ENCODE results near the gene WDR74. TPM values are rescaled to one million over a fixed set of nuclear protein-coding genes. Genes with fewer than 3 reads are reported as not detected.

Gene WDR74
- total RNA-seq, 2 donors from 2014 or later = 15.8 to 40.0 TPM

- intact Hi-C loops (cut with DNase I) = no loop called here
- ATAC-seq (peak; percentile 99), DNase-seq (peak; percentile 97 to 99 (median 98))
- Histone ChIP-seq H3K27ac (peak overlapping the region; percentile 84 to 91 (median 88)), H3K9me3 (no peaks in the 10 kb centered on the region), H3K4me1 (peaks cover 55% of the 10 kb centered on the region), H3K27me3 (no peaks in the 10 kb centered on the region), H3K4me3 (peak overlapping the region; percentile 50 to 68), H3K36me3 (replicated peaks in 1 of 2; ENCODE audit: insufficient read depth in 1 of 2, low read depth in 2 of 2) (peaks cover 5 to 14% of the 10 kb centered on the region in 2 donors)
- TF ChIP-seq CTCF (IDR thresholded peaks at IDR 0.05) (peak in 1 of 7 experiments; percentile 26), POLR2A (IDR thresholded peaks at IDR 0.05) (peak; percentile 89 to 100 (median 99))
- 0 to 1% methylated on average over 34 to 54 of the region's 54 CpGs for WGBS, 2 donors
Observed at GRCh38 chr11:62855571-62856332, 16.4 kb upstream of the WDR74 start.

DNA sequence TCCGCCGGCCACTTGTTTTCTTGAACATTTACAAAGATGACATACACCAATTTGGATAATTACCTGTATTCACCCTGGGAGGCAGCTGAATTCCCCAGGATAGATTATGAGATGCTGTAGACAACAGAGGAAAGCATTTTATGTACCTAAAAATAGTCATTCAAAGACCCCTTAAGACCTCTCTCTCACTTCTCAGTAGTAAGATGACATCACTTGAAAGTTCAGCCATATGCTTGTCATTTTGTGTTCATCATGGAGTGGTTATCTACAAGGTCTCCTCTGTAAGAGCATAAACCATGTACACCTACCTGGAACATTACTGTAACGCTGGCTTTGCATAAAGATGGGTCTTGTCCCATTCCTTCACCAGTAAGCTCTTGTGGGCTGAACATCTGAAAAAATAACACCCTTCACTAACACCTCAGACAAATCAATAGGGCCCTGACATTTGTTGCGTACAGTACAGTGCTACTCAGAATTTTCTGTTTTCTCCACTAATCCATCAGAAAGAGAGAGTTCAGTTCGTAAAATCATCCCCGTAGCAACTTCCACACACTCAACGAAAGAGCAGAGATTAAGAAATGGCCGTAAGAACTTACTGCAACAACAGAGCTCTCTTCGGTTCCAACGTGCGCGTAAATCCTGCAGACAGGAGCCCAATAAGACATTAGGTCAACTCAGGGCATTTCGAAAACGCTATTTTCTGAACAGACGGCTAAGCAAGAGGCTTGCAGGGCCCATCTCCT lies 15.6 kb upstream of the WDR74 start:
- Histone ChIP-seq H3K27me3 (no peaks in the 10 kb centered on the region), H3K27ac (peak overlapping the region in 3 of 4 donors; percentile 73 to 91 (median 89)), H3K9me3 (no peaks in the 10 kb centered on the region), H3K36me3 (replicated peaks in 1 of 2; ENCODE audit: insufficient read depth in 1 of 2, low read depth in 2 of 2) (peaks cover 5 to 14% of the 10 kb centered on the region in 2 donors), H3K4me1 (peaks cover 48% of the 10 kb centered on the region), H3K4me3 (peak overlapping the region; percentile 39 to 68)
- WGBS, 2 donors = 2% methylated on average over 12 to 15 of the region's 15 CpGs
- ATAC-seq (no peak), DNase-seq (no peak)
- intact Hi-C loops (cut with DNase I) = no loop called here
- TF ChIP-seq CTCF (IDR thresholded peaks at IDR 0.05) = no peak
- TF ChIP-seq POLR2A (IDR thresholded peaks at IDR 0.05) = no peak

DNA sequence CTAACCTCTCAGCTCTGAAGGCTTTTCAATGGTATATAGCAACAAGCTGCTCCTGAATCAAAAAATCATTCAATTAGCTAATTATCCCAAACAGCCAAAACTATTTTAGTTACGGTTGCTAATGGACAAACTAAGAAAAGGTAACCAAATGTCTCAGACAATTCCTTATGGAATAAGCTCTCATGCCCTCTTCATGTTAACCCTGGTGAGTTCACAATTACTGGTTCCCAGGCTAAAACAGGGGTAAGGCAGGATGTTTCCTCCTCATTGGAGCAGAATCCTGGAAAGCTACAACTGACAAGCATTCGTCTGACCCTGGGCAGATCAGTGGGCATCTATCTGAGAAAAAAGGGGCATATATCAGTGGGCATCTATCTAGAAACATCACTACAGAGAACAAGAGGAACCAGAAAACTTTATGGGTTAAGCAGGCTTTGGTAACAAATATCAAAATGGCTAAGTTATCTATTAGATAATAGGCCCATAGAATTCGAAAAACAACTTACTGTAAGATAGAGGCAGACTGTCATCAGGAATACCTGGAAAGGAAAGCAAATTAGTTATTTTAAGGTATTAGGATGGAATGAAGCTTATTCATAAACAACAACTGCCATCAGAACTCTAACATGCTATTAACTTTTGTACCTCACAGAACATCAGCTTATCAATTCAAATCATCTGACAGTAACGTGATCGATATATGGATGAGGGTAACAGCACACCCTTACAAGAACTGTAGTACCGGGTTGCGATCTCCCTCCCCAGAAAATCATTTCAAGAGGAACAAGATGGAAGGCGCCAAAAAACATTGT lies 14.8 kb upstream of the WDR74 start:
- Histone ChIP-seq H3K4me3 (peak overlapping the region in 1 of 2 donors; percentile 68), H3K4me1 (peaks cover 41% of the 10 kb centered on the region), H3K27me3 (no peaks in the 10 kb centered on the region), H3K27ac (peak overlapping the region in 3 of 4 donors; percentile 10 to 91 (median 73)), H3K36me3 (replicated peaks in 1 of 2; ENCODE audit: insufficient read depth in 1 of 2, low read depth in 2 of 2) (peaks cover 5 to 14% of the 10 kb centered on the region in 2 donors), H3K9me3 (no peaks in the 10 kb centered on the region)
- no peak for TF ChIP-seq CTCF (IDR thresholded peaks at IDR 0.05)
- TF ChIP-seq POLR2A (IDR thresholded peaks at IDR 0.05) = no peak
- no peak for ATAC-seq
- DNase-seq = no peak
- WGBS, 2 donors = 5 to 12% methylated on average over 8 of the region's 8 CpGs
- intact Hi-C loops (cut with DNase I) = no loop called here

GRCh38 chr11:62853279-62853965 lies 14.0 kb upstream of the WDR74 start:
- Histone ChIP-seq H3K4me1 (peaks cover 41% of the 10 kb centered on the region), H3K9me3 (no peaks in the 10 kb centered on the region), H3K27ac (peak overlapping the region in 1 of 4 donors; percentile 10), H3K36me3 (replicated peaks in 1 of 2; ENCODE audit: insufficient read depth in 1 of 2, low read depth in 2 of 2) (peaks cover 5 to 14% of the 10 kb centered on the region in 2 donors), H3K27me3 (no peaks in the 10 kb centered on the region), H3K4me3 (no peak overlapping the region)
- ATAC-seq (no peak), DNase-seq (no peak)
- no peak for TF ChIP-seq POLR2A (IDR thresholded peaks at IDR 0.05)
- no peak for TF ChIP-seq CTCF (IDR thresholded peaks at IDR 0.05)
- 54 to 56% methylated on average over 7 of the region's 7 CpGs for WGBS, 2 donors
- intact Hi-C loops (cut with DNase I) = no loop called here

All from body of pancreas (tissue), 4 donors.